Progenitor cell of endocrine pancreas (in vitro differentiated cells): Measurements from ENCODE around the gene DNAJA4. TPM values are rescaled to one million over a fixed set of nuclear protein-coding genes. Genes with fewer than 3 reads are reported as not detected.

Experiments
- DNase-seq: peaks from one replicate; pipeline ENCODE4 v3.0.0; 2021; ENCODE audit warnings: low spot score; ENCODE audit not compliant: unreplicated experiment
- H3K27ac Mint-ChIP-seq: 2 replicates; pipeline ENCODE4 v1.8.0; 2021; ENCODE audit warnings: mild to moderate bottlenecking, moderate library complexity, mixed read lengths
- H3K27me3 Mint-ChIP-seq: 2 replicates; pipeline ENCODE4 v1.8.0; 2021; ENCODE audit warnings: mixed read lengths
- H3K36me3 Mint-ChIP-seq: 2 replicates; pipeline ENCODE4 v1.8.0; 2022; ENCODE audit warnings: mixed read lengths; ENCODE audit not compliant: insufficient read depth
- H3K4me1 Mint-ChIP-seq: 2 replicates; pipeline ENCODE4 v1.8.0; 2021; ENCODE audit warnings: low read depth, mixed read lengths
- H3K4me3 Mint-ChIP-seq: 2 replicates; pipeline ENCODE4 v1.8.0; 2021; ENCODE audit warnings: low read depth, mild to moderate bottlenecking, moderate library complexity, mixed read lengths
- H3K9me3 Mint-ChIP-seq: 2 replicates; pipeline ENCODE4 v1.8.0; 2021; ENCODE audit warnings: low read depth, mixed read lengths
- total RNA-seq: library from RNA; stranded (reverse); gene quantifications from 2 replicates; pipeline ENCODE4 v1.2.1, GENCODE V29; 2021
- TF ChIP-seq, protein P1 (sequence below): fragments of 200-600 bp; sonication (generic); IDR thresholded peaks from one replicate; pipeline ENCODE4 v1.5.0; 2021; ENCODE audit warnings: antibody characterized with exemption, mild to moderate bottlenecking; ENCODE audit not compliant: unreplicated experiment

Gene DNAJA4
- total RNA-seq, 1 donor from 2014 or later, result 4.8 TPM

DNA sequence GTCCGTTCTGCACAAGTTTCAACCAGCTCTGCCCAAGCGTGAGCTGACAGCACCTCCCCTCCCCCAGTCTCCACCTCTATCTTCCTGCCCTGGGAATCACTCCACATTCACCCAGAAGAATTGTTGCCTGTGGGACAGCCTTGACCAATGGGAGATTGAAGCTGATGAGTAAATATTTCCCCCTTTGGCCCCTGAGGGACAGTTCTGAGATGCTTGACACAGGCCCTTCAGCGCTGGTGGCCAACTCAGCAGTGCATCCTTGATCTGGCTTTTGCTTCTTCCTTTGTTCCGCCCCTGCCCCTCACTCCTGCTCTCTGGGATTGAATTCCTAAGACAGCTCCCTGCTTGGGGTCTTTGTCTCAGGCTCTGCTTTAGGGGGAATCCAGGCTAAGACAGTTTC, 48.2 kb downstream of the DNAJA4 start:
- peaks cover 26% of the 10 kb centered on the region for H3K27me3 Mint-ChIP-seq

DNA sequence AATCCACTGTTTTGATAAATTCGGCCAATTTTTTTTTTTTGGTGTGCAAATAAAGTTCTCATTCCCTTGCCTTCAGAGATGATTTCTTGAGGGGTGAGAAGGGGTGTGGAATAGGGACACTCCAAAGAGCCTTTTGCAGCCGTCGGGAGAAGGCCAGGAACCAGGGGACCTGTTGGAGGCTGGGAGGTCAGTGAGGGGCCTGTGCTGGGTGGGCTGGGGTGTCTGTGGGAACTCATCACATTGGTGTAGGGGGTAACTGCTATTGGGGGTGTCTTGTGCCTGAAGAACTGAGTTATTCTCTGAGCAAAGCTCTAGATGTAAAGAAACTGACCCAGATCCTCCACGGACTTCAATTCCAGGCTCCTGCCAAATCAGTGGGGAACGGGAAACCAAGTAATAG, 48.6 kb downstream of the DNAJA4 start:
- Mint-ChIP-seq H3K27me3 (peaks cover 24% of the 10 kb centered on the region), H3K9me3 (no peaks in the 10 kb centered on the region), H3K4me1 (peaks cover 7% of the 10 kb centered on the region), H3K27ac (no peak overlapping the region), H3K4me3 (no peak overlapping the region), H3K36me3 (no peaks in the 10 kb centered on the region)
- TF ChIP-seq, protein P1, sequence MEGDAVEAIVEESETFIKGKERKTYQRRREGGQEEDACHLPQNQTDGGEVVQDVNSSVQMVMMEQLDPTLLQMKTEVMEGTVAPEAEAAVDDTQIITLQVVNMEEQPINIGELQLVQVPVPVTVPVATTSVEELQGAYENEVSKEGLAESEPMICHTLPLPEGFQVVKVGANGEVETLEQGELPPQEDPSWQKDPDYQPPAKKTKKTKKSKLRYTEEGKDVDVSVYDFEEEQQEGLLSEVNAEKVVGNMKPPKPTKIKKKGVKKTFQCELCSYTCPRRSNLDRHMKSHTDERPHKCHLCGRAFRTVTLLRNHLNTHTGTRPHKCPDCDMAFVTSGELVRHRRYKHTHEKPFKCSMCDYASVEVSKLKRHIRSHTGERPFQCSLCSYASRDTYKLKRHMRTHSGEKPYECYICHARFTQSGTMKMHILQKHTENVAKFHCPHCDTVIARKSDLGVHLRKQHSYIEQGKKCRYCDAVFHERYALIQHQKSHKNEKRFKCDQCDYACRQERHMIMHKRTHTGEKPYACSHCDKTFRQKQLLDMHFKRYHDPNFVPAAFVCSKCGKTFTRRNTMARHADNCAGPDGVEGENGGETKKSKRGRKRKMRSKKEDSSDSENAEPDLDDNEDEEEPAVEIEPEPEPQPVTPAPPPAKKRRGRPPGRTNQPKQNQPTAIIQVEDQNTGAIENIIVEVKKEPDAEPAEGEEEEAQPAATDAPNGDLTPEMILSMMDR, result no peak
- DNase-seq, result no peak

More for the DNA sequence above, 48.2 kb downstream of the DNAJA4 start:
- no peak overlapping the region for H3K4me3 Mint-ChIP-seq
- peaks cover 7% of the 10 kb centered on the region for H3K4me1 Mint-ChIP-seq
- no peak for DNase-seq
- TF ChIP-seq, protein P1, result no peak
- H3K36me3 Mint-ChIP-seq, result no peaks in the 10 kb centered on the region
- no peaks in the 10 kb centered on the region for H3K9me3 Mint-ChIP-seq
- H3K27ac Mint-ChIP-seq, result no peak overlapping the region

DNA sequence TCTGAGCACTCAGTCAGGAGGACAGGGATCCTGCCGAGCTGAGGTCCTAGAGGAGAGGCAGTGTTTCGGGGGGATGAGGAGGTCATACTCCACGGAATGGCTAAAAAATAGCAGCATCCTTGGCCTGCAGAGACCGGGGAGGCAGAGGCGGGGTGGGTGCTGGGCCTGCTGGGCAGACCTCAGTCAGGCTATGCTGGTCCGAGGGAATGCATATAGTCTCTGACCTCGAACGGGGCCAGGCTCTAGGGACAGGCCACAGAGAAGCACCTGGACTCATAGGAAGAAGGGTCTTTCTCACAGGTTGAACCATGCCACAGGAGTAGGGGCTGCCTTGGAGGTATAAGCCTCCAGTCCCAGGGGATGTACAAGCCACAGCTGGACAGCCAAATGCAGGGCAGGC, 49.0 kb downstream of the DNAJA4 start:
- no peak overlapping the region for H3K4me3 Mint-ChIP-seq
- TF ChIP-seq, protein P1, result no peak
- no peaks in the 10 kb centered on the region for H3K9me3 Mint-ChIP-seq
- H3K27me3 Mint-ChIP-seq, result peaks cover 22% of the 10 kb centered on the region
- H3K27ac Mint-ChIP-seq, result no peak overlapping the region
- H3K36me3 Mint-ChIP-seq, result no peaks in the 10 kb centered on the region
- DNase-seq, result no peak
- H3K4me1 Mint-ChIP-seq, result peaks cover 7% of the 10 kb centered on the region

DNA sequence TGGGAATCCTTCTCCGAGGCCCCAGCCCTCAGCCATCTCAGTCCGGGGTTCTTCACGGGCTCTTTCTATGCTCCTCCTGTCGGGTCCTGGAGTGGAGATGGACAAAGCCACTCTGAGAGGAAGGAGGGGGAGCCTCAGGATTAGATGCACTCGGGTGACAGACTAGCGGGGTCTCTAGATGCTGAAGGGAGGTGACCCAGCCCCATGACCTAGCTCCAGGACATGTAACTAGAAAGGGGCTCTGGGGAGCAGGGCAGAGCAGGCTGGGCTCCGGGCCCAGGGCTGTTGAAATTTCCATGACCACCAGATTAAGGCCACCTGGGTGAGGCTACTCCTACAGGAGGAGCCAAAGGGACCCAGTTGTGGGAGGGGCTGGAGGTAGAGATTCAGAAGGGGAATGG, 49.8 kb downstream of the DNAJA4 start:
- Mint-ChIP-seq H3K4me1 (peaks cover 7% of the 10 kb centered on the region), H3K27me3 (peaks cover 23% of the 10 kb centered on the region), H3K36me3 (no peaks in the 10 kb centered on the region), H3K4me3 (no peak overlapping the region), H3K9me3 (no peaks in the 10 kb centered on the region), H3K27ac (no peak overlapping the region)
- TF ChIP-seq, protein P1, result no peak
- no peak for DNase-seq

DNA sequence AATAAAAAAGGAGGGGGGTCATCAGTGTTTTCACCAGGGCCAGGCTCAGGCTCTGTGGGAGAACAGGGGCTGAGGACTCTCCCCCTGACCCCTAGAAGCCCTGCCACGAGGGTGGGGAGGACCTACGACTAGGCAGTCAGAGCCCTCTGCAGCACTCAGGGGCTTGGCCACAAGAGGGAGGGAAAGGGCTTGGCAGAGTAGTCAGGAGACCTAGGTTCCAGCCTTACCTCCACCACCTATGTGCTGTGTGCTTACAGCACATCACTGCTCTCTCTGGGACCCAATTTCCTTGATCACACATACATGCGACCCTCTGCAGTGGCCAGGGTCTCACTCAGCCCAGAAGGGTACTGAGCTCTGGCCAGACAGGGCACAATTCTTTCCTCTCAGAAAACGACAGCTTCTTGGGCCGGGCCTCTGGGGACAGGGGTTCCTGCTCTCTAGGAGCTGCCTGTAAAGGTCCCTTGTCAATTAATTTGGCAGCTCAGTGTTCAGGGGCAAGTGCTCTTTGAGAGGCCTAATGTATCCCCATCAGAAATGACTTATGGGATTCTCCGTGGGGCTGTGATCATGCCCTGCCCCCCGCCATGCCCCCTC, 51.4 kb downstream of the DNAJA4 start:
- H3K4me3 Mint-ChIP-seq, result no peak overlapping the region
- TF ChIP-seq, protein P1, result peak; percentile 36
- H3K9me3 Mint-ChIP-seq, result no peaks in the 10 kb centered on the region
- H3K27me3 Mint-ChIP-seq, result peaks cover 23% of the 10 kb centered on the region
- no peak overlapping the region for H3K27ac Mint-ChIP-seq
- no peak for DNase-seq
- H3K36me3 Mint-ChIP-seq, result no peaks in the 10 kb centered on the region
- peaks cover 7% of the 10 kb centered on the region for H3K4me1 Mint-ChIP-seq
